ENCODE data around the gene SPEF2. TPM values are rescaled to one million over a fixed set of nuclear protein-coding genes. Genes with fewer than 3 reads are reported as not detected.
A peak's percentile ranks its signal among the peaks of the same experiment; 100 is the strongest.

Gene SPEF2
- total RNA-seq, 1 experiment from 2014 or later, result 0.15 TPM

- no peak overlapping the region for H3K27ac Mint-ChIP-seq
- no peaks in the 10 kb centered on the region for H3K36me3 Mint-ChIP-seq
- H3K9me3 Mint-ChIP-seq, result no peaks in the 10 kb centered on the region
- DNase-seq (ENCODE audit: low spot score) (no peak), ATAC-seq (peak; percentile 91)
- H3K4me3 Mint-ChIP-seq, result no peak overlapping the region
- peaks cover 8% of the 10 kb centered on the region for H3K4me1 Mint-ChIP-seq
- CTCF ChIA-PET, result interaction anchor here (0.7 to 1.0 kb wide), 3 partner anchors 27 to 280 kb away, joined by 3 to 7 read pairs (median 4); partner anchors contain the start of gene SPEF2
- TF ChIP-seq ATF2 (CRISPR knock-in tag; IDR thresholded peaks at IDR 0.05; ENCODE audit: borderline replicate concordance, low read depth) (no peak), USF2 (CRISPR knock-in tag; IDR thresholded peaks at IDR 0.05) (0 out of 2 replicates have a peak, but pooled peaks have one; percentile 8), ZNF532 (CRISPR knock-in tag; IDR thresholded peaks at IDR 0.05; ENCODE audit: borderline replicate concordance) (no peak)
- H3K27me3 Mint-ChIP-seq (ENCODE audit: low read depth), result peaks cover 7% of the 10 kb centered on the region; the same call in 1 of the 2 replicates
- POLR2A ChIA-PET, result no interaction called here
These were observed 26.9 kb downstream of the SPEF2 start for GRCh38 chr5:35644543-35644942.

GRCh38 chr5:35647128-35647527 is 29.5 kb downstream of the SPEF2 start:
- CTCF ChIA-PET, result interaction anchor here (0.9 kb wide), 1 partner anchor 278 kb away, joined by 3 read pairs; no protein-coding TSS in a partner anchor
- ATAC-seq (no peak), DNase-seq (ENCODE audit: low spot score) (no peak)
- H3K27ac Mint-ChIP-seq, result no peak overlapping the region
- no peaks in the 10 kb centered on the region for H3K9me3 Mint-ChIP-seq
- H3K27me3 Mint-ChIP-seq (ENCODE audit: low read depth), result peaks cover 2% of the 10 kb centered on the region; the same call in 1 of the 2 replicates
- TF ChIP-seq STAT6 (CRISPR knock-in tag; conservative IDR thresholded peaks at IDR 0.05; ENCODE audit: low read depth), result no peak
- TF ChIP-seq GABPB1 (CRISPR knock-in tag; IDR thresholded peaks at IDR 0.05), result no peak
- no peak for TF ChIP-seq MAX (CRISPR knock-in tag; IDR thresholded peaks at IDR 0.05)
- no peak for TF ChIP-seq ZNF396 (CRISPR knock-in tag; IDR thresholded peaks at IDR 0.05; ENCODE audit: borderline replicate concordance)
- no peak for TF ChIP-seq AFF4 (CRISPR knock-in tag; IDR thresholded peaks at IDR 0.05; ENCODE audit: borderline replicate concordance)
- TF ChIP-seq NR3C1 (CRISPR knock-in tag; conservative IDR thresholded peaks at IDR 0.05; ENCODE audit: low read depth), result no peak
- no peak for TF ChIP-seq GTF2I (CRISPR knock-in tag; conservative IDR thresholded peaks at IDR 0.05)
- no peak for TF ChIP-seq SP1 (CRISPR knock-in tag; conservative IDR thresholded peaks at IDR 0.05)
- no peak for TF ChIP-seq ZBTB21 (CRISPR knock-in tag; IDR thresholded peaks at IDR 0.05; ENCODE audit: borderline replicate concordance)
- no peak for TF ChIP-seq ZNF671 (CRISPR knock-in tag; IDR thresholded peaks at IDR 0.05)
- TF ChIP-seq OVOL2 (CRISPR knock-in tag; IDR thresholded peaks at IDR 0.05; ENCODE audit: borderline replicate concordance), result no peak
- no peak for TF ChIP-seq FOXP1 (CRISPR knock-in tag; IDR thresholded peaks at IDR 0.05; ENCODE audit: borderline replicate concordance)
- no peak for TF ChIP-seq NFATC4 (CRISPR knock-in tag; IDR thresholded peaks at IDR 0.05)
- TF ChIP-seq RELA (CRISPR knock-in tag; IDR thresholded peaks at IDR 0.05; ENCODE audit: borderline replicate concordance), result no peak
- no peak for TF ChIP-seq KAT7 (CRISPR knock-in tag; IDR thresholded peaks at IDR 0.05; ENCODE audit: borderline replicate concordance)
- no peak overlapping the region for H3K4me3 Mint-ChIP-seq
- H3K36me3 Mint-ChIP-seq, result no peaks in the 10 kb centered on the region
- peaks cover 8% of the 10 kb centered on the region for H3K4me1 Mint-ChIP-seq
- POLR2A ChIA-PET, result no interaction called here
